H1 (cell line): ENCODE data around the gene RNASE2. TPM values are rescaled to one million over a fixed set of nuclear protein-coding genes. Genes with fewer than 3 reads are reported as not detected.
A peak's percentile ranks its signal among the peaks of the same experiment; 100 is the strongest.

ENCODE experiments used
- FOSL1 ChIP-seq: IDR thresholded peaks from 2 replicates; pipeline ENCODE4 v1.6.1; 2011; ENCODE audit warnings: mild to moderate bottlenecking, low read depth, low read length, moderate library complexity; ENCODE audit not compliant: insufficient read depth
- GTF2F1 ChIP-seq: IDR thresholded peaks from 2 replicates; pipeline ENCODE4 v1.6.1; 2012; ENCODE audit warnings: low read depth, low read length, improper control_type of control experiment, borderline replicate concordance
- JUND ChIP-seq: IDR thresholded peaks from 2 replicates; pipeline ENCODE4 v1.6.1; 2011; ENCODE audit warnings: mild to moderate bottlenecking, improper control_type of control experiment, low read length
- RAD21 ChIP-seq, 2 experiments: IDR thresholded peaks in 1 of 2; conservative IDR thresholded peaks in 1 of 2; 2 replicates each; pipeline ENCODE4 v1.6.1; 2011; ENCODE audit warnings: low read depth in 2 of 2, low read length in 2 of 2, improper control_type of control experiment in 1 of 2, inconsistent platforms in 1 of 2, mild to moderate bottlenecking in 1 of 2, moderate library complexity in 1 of 2
- SAP30 ChIP-seq: fragments of 300-600 bp; sonication (generic); IDR thresholded peaks from 2 replicates; pipeline ENCODE4 v1.7.1; 2012; ENCODE audit warnings: low read length, moderate library complexity, mild to moderate bottlenecking, inconsistent platforms; ENCODE audit not compliant: insufficient read depth, insufficient replicate concordance
- SIRT6 ChIP-seq: IDR thresholded peaks from one replicate; pipeline ENCODE4 v1.7.1; 2012; ENCODE audit warnings: low read length, inconsistent platforms
- TBP ChIP-seq: IDR thresholded peaks from 2 replicates; pipeline ENCODE4 v1.6.1; 2011; ENCODE audit warnings: low read depth, low read length, improper control_type of control experiment
- ZNF274 ChIP-seq: IDR thresholded peaks from 2 replicates; pipeline ENCODE4 v1.7.0; 2012; ENCODE audit warnings: low read length, borderline replicate concordance; ENCODE audit errors: extremely low read depth
- polyA plus RNA-seq, 7 experiments: library from polyadenylated mRNA; depleted of rRNA in 3 of 7; stranded (reverse) in 5 of 7; unstranded in 2 of 7; fragments of >200 nt in 5 of 7; fragments of 200-250 nt in 2 of 7; gene quantifications; 1 replicate in 5 of 7; 2 replicates in 1 of 7; 4 replicates in 1 of 7; pipeline versions ENCODE4 v1.2.1 to v1.2.3, GENCODE V29; 2011 to 2013; ENCODE audit warnings: missing spikeins in 2 of 7, mixed read lengths in 2 of 7
- total RNA-seq: library from RNA; stranded (reverse); fragmentation: NEBNext Ultra II Directional; extraction: Animal tissue kit (Norgen Biotek cat#: 25700); gene quantifications from 2 replicates; pipeline ENCODE4 v1.2.1, GENCODE V29; 2021
- TF ChIP-seq, protein P1 (sequence below): fragments of 300-600 bp; sonication (generic); IDR thresholded peaks from 2 replicates; pipeline ENCODE4 v1.7.1; 2012; ENCODE audit warnings: low read length, moderate library complexity, mild to moderate bottlenecking, inconsistent platforms; ENCODE audit not compliant: insufficient replicate concordance

RNASE2 gene
- total and polyA plus RNA-seq, 2 of the 8 experiments (the other 6 are each of a cell fraction or from before 2014, with no cell fraction given): not detected

DNA sequence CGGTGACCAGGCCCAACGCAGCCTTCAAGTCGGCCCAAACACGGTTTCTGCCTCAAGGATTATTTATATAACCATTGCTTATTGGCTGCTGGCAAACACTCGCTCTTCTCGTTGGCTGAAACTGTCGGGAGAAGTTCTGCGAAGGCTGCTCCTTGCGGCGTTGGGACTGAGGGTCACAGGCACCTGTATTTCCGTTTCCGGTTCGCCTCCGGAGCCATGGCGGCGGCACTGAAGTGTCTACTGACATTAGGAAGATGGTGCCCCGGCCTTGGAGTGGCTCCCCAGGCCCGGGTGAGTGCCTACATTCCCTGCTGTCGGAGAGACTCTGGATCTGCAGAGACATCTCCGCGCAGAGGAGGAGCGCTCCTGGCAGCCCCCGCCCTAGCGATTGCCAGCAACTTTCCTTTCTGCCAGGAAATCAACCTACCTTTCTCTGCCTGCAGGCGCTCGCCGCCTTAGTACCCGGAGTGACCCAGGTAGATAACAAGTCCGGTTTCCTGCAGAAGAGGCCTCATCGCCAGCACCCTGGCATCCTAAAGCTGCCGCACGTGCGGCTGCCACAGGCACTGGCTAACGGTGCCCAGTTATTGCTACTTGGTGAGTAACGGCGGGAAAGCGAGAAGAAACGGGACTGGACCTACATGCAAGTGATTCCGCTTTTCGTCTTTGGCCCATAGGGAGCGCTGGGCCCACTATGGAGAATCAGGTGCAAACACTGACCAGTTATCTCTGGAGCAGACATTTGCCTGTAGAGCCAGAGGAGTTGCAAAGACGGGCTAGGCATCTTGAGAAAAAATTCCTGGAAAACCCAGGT, 34.7 kb downstream of the RNASE2 start, which contains the start of gene METTL17 (continued):
- TF ChIP-seq, protein P1, sequence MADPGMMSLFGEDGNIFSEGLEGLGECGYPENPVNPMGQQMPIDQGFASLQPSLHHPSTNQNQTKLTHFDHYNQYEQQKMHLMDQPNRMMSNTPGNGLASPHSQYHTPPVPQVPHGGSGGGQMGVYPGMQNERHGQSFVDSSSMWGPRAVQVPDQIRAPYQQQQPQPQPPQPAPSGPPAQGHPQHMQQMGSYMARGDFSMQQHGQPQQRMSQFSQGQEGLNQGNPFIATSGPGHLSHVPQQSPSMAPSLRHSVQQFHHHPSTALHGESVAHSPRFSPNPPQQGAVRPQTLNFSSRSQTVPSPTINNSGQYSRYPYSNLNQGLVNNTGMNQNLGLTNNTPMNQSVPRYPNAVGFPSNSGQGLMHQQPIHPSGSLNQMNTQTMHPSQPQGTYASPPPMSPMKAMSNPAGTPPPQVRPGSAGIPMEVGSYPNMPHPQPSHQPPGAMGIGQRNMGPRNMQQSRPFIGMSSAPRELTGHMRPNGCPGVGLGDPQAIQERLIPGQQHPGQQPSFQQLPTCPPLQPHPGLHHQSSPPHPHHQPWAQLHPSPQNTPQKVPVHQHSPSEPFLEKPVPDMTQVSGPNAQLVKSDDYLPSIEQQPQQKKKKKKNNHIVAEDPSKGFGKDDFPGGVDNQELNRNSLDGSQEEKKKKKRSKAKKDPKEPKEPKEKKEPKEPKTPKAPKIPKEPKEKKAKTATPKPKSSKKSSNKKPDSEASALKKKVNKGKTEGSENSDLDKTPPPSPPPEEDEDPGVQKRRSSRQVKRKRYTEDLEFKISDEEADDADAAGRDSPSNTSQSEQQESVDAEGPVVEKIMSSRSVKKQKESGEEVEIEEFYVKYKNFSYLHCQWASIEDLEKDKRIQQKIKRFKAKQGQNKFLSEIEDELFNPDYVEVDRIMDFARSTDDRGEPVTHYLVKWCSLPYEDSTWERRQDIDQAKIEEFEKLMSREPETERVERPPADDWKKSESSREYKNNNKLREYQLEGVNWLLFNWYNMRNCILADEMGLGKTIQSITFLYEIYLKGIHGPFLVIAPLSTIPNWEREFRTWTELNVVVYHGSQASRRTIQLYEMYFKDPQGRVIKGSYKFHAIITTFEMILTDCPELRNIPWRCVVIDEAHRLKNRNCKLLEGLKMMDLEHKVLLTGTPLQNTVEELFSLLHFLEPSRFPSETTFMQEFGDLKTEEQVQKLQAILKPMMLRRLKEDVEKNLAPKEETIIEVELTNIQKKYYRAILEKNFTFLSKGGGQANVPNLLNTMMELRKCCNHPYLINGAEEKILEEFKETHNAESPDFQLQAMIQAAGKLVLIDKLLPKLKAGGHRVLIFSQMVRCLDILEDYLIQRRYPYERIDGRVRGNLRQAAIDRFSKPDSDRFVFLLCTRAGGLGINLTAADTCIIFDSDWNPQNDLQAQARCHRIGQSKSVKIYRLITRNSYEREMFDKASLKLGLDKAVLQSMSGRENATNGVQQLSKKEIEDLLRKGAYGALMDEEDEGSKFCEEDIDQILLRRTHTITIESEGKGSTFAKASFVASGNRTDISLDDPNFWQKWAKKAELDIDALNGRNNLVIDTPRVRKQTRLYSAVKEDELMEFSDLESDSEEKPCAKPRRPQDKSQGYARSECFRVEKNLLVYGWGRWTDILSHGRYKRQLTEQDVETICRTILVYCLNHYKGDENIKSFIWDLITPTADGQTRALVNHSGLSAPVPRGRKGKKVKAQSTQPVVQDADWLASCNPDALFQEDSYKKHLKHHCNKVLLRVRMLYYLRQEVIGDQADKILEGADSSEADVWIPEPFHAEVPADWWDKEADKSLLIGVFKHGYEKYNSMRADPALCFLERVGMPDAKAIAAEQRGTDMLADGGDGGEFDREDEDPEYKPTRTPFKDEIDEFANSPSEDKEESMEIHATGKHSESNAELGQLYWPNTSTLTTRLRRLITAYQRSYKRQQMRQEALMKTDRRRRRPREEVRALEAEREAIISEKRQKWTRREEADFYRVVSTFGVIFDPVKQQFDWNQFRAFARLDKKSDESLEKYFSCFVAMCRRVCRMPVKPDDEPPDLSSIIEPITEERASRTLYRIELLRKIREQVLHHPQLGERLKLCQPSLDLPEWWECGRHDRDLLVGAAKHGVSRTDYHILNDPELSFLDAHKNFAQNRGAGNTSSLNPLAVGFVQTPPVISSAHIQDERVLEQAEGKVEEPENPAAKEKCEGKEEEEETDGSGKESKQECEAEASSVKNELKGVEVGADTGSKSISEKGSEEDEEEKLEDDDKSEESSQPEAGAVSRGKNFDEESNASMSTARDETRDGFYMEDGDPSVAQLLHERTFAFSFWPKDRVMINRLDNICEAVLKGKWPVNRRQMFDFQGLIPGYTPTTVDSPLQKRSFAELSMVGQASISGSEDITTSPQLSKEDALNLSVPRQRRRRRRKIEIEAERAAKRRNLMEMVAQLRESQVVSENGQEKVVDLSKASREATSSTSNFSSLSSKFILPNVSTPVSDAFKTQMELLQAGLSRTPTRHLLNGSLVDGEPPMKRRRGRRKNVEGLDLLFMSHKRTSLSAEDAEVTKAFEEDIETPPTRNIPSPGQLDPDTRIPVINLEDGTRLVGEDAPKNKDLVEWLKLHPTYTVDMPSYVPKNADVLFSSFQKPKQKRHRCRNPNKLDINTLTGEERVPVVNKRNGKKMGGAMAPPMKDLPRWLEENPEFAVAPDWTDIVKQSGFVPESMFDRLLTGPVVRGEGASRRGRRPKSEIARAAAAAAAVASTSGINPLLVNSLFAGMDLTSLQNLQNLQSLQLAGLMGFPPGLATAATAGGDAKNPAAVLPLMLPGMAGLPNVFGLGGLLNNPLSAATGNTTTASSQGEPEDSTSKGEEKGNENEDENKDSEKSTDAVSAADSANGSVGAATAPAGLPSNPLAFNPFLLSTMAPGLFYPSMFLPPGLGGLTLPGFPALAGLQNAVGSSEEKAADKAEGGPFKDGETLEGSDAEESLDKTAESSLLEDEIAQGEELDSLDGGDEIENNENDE: no peak
- TF ChIP-seq GTF2F1: 0 out of 2 replicates have a peak, but pooled peaks have one; percentile 5
- TF ChIP-seq ZNF274: no peak
- peak; percentile 33 to 46 for TF ChIP-seq RAD21 (IDR thresholded peaks at IDR 0.05 in 1 of 2, conservative IDR thresholded peaks at IDR 0.05 in 1 of 2; ENCODE audit: low read depth in 2 of 2, low read length in 2 of 2)
- no peak for TF ChIP-seq FOSL1
- no peak for TF ChIP-seq JUND
- peak; percentile 18; the same call in 1 of the 2 replicates for TF ChIP-seq TBP
- TF ChIP-seq SAP30: peak; percentile 97
- no peak for TF ChIP-seq SIRT6
